Esophagus mucosa (tissue), 1 donor: Measurements from ENCODE around the gene CAMSAP1. TPM values are rescaled to one million over a fixed set of nuclear protein-coding genes. Genes with fewer than 3 reads are reported as not detected.

ENCODE experiments used
- ATAC-seq: fragments of 200-7000 bp; cut with Tn5 transposase; one replicate; pipeline ENCODE4 v1.9.1; 2020
- total RNA-seq: library from RNA; stranded (reverse); gene quantifications from one replicate; pipeline ENCODE4 v1.2.4, GENCODE V29; 2023
- donor health status: DM: yes; HTN: yes; CAD: no.

Gene CAMSAP1
- total RNA-seq, 1 donor from 2014 or later = 52.7 TPM

DNA sequence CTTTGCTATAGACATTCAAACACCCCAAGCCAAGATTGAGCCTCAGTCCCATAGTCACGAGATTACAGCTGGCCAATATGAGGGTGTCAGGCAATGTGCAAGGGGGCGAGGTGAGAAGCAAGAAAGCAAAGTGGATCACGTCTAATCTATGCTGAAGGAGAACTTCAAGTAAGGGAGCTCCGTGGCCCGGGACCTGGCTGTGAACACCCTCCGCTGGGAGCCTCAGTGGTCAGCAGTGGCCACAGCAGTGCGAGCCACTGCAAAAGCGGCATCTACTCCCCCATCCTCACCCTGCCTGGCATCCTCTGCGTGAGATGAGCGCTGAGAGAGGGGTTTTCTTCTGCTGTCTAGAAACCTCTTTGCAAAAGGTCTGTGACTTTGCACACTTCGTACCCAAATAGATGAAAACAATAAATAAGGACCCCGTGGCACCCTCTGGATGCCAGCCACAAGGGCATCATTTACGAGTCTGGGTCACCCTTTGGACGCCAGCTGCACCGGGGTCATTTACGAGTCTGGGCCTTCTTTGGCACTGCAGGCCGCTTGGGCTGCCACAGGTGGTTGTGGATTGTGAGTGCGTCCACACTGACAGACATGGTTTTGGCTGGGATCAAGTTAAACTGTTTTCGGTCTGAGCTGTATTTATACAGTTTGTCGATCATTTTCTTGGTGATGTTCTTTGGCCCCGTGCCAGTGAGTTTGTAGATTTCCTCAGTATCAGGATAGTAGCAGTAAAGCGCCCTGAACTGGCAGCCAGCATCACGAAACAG, 96.4 kb downstream of the CAMSAP1 start:
- ATAC-seq = no peak

DNA sequence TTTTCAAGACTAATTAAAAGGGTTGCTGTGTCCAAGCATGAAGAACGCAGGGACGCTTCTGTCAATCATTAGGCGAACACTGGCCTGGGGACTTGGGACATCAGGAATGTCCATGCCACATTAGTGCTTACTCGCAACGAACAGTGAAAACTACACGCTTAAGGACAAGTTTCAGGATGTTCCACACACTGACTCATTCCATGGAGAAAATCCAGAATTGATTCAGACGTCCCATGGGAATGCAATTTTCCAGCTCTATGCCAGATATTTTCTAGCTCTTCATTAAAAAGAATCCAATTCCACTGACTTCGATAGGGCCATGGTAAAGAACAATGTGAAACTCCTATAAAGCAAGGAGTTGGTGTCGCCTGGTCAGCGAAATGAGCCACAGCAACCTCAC, 98.2 kb downstream of the CAMSAP1 start:
- no peak for ATAC-seq

DNA sequence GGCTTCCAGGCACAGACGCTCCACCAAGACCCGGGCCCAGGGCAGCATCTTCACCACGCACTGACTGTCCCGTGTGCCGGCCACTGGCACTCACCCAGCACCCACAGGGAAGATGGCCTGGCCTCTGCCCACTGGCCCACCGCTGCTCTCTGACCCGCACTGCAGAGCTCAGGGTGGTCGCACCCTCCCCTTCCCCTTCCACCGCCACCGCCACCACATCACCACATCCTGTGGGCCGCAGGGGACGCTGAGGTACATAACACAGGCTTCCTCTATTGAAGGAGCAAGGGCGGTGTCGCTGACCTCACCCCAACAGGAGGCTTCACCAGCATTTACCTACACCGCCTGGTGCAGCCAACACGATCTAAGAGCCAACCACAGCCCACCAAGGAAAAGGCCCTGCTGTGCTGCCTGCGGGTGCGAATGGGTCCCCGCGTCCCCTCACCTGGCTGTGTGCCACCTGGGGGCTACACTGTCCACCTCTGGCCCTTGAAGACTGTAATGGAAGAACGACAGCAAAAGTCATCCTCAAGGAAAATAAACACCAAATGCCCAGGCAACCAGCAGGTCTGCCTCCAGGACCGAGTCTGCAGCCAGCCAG, 101.8 kb downstream of the CAMSAP1 start:
- peak; percentile 19 for ATAC-seq

DNA sequence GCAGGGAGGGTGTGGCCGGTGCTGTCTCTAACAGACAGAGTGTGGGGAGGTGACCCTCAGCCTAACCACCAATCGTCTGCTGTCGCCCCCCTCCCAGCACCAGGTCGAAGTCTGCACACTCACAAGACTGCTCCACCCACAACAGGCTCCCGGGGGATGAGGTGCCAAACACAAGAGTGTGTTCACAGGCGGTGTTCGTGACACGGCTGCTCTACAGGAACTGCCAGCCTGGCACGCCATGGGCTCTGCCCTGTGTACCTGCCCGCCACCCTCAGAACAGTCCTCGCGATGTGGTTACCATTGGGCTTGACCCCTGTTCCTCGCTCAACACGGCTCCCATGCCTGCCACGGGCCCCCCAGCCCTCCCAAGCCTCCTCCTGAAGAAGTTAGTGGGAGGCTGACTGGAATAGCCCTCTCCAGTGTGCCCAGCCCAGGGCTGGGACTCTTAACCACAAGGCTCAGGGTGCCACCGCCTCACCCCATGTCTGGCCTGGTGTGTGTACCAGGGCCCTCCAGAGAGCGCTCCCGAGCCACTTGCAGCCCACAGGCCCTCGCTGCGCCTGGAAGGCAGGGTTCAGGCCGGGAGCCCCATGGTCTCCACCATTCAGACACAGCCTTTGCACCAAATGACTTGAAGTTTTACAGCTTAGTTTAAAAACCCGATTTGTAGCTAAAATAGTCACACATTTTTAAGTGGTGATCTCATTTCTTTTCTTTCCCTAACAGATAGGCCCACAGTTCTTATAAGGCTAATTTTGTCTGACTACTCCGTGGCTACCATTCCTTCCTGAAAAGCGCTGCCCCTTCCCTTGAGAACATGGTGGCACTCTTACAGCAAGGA, 102.5 kb downstream of the CAMSAP1 start:
- peak; percentile 41 for ATAC-seq

DNA sequence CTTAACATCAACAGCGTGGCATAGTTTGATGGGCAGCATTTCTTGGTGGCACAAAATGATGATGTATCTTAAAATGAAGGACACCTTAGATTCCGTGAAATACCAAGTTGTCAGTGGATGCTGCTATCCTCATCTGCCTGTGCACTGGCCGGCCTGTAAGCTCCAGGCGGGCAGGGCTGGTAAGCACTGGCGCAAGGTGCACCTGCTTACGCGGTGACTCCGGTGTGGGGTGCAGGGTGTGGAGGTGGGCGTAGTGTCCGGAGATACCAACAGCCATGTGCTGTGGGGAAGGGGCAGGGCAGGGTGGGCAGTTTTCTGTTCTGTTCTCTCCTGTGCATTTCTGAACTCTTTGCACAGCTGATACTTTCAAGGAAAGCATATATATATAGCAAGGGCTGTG, 103.9 kb downstream of the CAMSAP1 start:
- ATAC-seq = no peak

DNA sequence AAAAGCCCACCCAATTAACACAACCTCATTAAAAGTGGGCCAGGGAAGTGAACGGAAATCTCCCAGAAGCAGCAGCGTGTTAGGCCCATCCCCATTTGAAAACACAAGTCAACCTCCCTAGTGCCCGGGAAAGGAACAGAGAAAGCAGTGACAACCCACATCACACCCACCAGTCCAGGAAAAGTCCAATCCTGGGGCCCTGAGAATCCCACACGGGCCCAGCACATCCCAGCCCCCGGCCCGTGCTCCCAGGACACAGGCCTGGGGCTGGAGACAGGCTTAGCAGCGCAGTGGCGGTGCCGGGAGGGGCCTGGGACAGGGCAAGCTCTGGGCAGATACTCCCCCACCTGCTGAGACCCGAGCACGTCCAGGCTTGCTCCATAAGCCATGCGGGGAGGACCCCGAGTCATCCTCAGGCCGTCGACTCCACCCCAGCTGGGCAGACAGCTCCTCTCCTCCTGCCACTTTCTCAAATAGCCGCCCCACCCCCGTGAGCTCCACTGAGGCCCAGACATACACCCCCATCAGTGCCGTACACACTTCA, 104.4 kb downstream of the CAMSAP1 start:
- ATAC-seq = no peak

DNA sequence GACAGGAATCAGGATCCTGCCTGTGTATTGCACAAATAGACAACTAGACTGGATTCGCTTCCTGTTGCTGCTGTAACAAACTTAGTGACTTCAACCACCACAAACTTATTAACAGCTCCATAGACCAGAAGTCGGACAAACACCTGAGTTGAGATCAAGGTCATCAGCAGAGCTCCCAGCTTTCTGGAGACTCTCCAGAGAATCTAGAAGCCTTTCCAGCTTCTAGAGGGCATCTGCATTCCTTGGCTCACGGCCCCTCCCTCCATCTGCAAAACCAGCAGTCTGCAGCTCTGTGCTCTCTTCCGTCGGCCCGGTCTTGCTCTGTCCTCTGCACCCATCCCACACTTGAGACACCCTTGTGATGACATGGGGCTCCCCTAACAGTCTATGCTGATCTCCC, 106.3 kb downstream of the CAMSAP1 start:
- no peak for ATAC-seq

DNA sequence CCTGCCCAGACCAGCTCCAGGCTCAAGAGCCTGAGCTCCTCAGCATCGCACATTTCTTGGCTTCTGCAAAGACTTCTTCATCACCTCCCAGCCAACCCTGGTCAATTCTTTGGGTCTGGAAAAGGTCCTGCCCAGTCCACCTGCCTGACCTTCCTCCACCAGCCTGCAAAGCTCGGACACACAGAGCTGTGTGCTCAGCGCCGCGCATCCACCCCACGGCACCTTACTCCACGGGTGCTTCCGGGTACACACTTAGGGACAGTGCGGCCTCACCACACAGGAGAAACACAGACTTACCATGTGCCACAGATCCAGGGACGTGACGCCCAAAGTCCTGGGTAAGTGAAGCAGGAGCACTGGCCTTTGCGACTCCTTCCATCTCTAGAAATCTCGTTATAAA, 108.1 kb downstream of the CAMSAP1 start:
- no peak for ATAC-seq

DNA sequence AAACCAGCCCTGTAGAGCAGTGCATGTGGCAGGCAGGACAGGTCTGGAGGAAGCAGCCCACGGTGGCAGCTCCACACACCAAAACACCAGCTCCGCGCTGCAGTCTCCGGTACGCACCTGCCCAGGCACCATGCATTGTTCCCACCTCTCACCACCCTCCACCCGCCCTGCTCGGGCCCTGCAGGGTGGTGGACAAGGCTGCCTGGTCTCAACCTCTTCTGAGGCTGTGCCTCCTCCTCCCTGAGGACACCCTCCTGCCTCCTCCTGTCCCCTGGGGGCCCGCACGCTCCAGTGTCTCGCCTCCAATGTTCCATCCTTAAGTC, 109.1 kb downstream of the CAMSAP1 start:
- ATAC-seq = no peak

DNA sequence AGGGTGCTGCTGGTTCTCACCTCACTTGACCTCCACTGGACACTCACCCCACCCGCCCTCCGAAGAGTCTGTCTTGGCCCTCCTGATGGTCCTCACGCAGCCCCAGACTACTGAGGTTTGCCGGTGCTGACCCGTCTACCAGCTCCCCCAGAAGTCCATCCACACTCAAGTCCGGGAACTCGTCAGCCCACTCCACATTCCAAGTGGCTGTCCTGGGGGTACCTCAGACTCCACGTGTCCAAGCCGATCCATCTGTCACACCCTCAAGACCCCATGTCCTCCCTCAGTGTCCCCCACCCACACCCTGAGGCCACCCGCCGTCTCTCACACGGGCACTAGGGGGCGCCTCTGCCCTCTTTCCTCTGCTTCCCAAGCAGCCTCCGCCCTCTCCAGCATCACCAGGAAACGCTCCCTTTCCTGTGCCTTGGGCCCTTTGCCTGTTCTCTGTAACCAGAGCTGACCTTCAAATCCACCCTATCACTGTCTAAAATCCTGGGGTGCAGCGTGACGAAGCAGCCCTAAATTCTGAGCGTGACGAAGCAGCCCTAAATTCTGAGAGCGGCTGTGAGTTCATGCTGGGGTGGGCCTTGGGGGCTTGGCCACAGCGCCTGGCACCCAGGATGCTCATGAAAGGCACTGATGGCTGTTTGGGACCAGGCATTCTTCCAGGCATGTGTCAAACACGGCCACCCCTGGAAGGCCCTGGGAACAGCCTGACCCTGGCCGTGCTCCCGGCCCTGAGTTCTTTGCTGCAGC, 109.7 kb downstream of the CAMSAP1 start:
- ATAC-seq = peak; percentile 56

DNA sequence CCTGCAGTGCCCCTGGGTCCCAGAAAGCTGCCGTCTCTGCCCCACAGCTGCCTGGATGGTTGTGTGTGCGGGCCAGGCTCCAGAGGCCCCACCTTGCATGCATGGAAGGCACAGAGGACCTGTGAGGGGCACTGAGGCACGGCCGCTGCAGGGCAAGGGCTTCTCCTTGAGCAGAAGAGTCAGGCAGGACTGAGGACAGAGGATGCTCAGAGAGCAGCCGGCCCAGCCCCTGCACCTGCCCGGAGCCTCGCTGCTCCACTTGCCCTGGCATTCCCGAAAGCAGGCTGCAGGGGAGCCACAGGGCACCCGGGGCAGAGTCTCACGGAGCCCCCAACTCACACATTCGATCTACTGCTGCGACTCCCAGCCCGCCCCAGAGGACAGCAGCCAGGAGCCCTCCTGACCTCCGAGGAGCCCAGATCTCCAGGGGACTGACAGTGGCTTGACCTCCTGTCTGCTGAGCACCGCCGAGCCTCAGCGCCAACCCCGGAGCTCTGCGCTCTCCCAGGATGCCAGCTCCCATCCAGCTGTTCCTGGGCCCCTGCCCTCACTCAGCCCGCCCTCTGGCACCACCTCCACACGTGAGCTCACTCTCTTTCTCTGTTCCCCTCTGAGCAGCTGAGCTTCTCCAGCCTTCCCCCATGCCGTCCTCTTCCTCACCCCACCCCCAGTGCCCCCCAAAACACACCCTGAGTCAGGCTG, 110.4 kb downstream of the CAMSAP1 start:
- no peak for ATAC-seq

DNA sequence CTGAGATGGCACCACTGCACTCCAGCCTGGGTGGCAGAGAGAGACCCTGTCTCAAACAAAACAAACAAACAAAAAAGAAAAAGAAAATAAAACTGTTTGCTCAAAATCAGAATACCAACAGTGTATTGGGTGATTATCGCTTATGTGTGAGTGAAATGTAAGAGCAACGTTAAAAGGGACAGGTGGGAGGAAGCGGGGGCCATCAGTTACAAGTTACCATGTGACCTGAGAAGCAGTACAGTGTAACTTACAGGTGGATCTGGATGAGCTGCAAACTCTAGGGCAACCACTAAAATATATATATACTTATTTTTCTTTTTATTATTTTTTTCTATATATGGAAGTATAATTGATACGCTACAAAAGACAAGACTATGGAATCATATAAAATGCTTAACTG, 112.0 kb downstream of the CAMSAP1 start:
- no peak for ATAC-seq

DNA sequence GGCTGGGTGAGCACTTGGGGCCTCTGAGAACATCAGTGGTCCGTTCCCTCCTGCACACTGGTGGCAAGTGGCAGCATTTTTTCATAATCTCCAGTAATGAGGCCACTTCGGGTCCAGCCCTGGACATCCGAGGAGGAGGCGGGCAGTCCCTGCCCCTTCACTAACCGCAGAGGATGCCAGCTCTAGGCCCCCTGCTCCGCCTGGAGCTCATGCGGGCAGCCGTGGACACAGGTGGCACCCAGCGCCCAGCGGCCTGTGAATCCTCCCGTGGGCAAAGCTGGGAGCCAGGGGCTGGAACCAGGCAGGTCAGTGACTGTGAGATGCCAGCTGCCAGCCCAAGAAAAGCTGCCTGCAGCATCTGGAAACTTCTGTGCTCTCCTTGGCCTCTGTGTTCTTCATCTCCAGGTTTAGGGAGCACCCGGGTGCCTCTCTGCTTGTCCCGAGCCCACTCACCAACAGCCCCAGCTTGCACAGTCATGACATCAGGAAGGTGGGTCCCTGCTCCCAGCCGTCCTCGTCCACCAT, 112.9 kb downstream of the CAMSAP1 start:
- ATAC-seq = no peak

DNA sequence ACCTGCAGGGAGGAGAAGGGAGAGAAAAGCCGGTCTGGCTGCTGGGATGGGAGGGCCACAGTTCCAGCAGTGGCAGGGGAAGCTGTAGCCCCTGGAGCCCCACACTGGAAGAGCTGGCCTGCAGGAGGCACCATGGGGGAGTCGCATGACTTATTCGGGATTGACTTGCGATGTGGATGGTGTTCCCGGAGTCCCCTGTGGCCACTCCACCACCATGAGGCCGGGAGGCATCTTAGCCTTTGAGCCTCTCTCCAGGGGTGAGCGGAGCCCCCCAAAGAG, 113.3 kb downstream of the CAMSAP1 start:
- ATAC-seq = no peak

DNA sequence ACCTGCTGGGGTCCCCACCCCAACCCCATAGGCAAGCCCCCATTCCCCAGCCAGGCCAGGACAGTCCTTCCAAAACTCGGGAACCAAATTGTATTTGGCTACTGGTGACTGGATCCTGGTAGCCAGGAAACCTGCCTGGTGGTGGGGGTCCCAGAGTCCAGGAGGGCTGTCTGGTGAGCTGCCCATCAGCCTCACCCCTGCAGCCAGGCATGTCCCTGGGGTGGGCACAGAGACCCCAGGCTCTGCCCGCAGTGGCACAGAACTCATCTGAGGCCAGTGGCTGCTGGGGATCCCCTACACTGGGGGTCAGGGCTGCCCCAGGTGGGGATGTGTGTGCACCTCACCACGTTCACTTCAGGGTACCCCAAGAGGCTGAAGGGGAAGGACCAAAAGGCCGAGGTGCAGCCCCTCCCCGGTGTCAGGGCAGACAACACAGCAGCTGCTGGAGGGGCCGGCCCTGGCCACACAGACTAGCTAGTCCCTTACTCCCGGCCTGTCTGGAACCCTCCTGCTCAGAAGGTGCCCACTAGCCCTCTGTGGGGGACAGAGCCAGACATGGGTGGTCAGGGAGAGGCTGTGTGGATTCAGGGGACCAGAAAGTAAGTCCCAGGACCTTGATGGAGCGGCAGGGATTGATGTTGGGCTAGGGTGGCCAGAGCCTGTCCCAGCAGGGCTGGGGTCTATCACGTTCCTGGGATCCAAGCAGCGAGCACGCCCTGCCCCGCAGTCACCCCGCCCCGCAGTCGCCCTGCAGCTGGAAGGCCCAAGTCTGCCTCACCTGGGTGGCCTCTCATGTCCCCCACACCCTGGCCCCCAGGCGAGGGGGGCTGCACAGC, 113.9 kb downstream of the CAMSAP1 start:
- no peak for ATAC-seq

DNA sequence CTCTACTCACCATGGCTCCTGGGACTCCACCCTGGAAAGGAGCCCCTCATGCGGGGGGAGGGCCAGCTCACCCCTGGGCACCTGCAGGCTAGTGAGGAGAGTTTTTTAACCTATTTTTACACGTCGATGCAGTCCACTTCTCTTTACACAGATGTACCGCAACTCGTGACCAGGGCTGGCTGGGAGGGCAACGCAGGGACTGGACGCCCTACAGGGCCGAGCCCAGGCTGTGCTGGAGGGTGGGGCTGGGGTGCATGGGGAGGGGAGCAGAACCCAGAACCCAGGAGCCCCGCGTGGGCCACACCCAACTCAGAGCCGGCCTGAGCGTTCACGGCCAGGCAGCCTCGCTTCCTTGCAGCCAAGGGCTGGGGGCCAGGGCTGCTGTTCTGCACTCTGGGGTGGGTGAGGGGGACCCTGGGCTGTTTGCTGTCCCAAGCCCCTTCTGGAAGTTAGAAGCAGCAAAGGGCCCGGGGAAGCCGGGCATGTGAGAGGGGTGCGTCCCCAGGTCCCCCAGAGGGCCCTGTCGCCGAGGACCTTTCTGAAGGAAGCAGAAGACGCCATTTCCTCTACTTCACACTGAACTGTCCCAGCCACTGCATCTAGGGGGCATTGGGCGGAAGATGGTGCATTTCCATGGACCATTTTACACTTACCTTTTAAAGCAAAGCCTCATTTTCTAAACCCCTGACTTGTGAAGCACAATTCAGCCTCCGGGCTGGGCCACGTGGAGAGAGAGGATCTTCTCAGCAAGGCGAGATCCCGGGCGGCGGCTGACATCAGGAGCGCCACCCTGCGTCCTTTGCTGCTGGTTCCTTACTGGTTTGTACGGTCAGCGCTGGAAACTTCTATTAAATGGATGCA, 114.8 kb downstream of the CAMSAP1 start:
- no peak for ATAC-seq

DNA sequence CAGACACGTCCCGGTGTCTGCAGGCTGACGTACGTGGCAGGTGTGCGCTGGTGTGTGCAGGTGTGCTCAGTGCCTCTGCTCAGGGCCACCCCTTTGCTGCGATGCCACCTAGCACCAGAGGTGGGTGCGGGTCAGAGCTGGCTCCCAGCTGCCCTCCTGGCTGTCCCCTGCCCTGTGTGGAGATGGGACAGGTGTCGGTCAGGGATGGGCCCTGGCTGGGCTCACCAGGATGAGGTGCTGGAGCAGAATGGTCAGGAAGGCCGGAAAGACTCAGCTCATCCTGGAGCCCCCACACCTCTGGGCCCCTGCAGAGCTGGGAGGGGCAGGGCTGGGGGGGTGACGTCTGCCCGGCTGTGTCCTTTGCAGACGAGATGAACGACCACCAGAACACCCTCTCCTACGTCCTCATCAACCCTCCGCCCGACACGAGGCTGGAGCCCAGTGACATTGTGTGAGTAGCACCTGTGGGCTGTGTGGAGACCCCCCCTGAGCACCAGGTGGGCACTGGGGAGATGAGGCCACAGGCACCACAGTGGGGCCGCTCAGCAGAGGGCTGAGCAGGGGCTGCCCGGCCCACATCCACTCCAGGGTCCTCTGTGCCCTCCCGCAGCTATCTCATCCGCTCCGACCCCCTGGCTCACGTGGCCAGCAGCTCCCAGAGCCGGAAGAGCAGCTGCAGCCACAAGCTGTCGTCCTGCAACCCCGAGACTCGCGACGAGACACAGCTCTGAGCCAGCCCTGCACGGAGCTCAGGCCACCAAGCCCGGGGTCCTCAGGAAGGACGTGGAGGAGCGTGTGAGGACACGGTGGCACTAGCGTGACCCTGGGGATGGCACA, 115.7 kb downstream of the CAMSAP1 start:
- ATAC-seq = no peak

DNA sequence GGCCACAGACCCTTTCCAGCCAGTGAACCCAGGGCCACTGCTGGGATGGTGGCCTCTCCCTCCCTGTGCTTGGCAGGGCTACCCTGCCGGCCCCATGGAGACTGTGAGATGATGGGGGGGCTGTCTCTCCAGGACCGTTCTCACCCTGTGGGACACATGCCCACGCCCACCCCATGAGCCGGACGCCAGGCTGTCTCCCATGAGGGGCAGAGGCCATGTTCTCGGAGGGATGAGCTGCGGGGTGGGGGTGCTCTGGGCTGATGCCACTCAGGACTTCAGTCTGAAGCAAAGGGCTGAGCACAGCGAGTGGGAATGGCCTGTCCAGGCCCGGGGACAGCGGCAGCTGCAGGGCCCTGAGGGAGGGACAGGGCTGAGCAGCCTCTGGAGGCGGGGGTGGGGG, 116.5 kb downstream of the CAMSAP1 start:
- ATAC-seq = no peak

DNA sequence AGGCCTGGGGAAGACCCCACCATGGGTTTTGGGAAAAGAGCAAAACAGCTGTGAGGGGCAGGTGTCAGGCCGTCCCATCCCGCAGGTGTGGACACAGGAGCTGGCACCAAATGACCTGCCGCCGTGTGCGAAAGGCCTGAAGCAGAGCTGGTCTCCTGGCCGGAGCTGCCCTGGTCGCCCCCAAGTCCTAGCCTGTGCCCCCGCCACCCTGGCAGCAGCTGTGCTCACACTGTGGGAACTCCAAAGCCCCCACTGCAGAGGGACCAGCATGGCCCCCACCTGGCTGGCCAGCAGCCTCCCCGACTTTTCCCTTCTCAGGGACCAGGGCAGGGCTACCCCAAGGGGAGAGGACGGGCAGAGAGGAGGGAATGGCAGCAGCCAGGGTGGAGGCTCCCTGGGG, 117.0 kb downstream of the CAMSAP1 start:
- ATAC-seq = no peak
